Right kidney (tissue), 1 donor: Measurements from ENCODE around the gene GAK.
"Not testable (repeated sequence)": the region's sequence is repeated elsewhere in the genome, so short reads cannot be mapped to it uniquely, and the experiment has no call there.

ENCODE experiments used
- DNase-seq: peaks from one replicate; pipeline ENCODE4 v3.0.0-alpha.2; 2016

GAK gene

DNA sequence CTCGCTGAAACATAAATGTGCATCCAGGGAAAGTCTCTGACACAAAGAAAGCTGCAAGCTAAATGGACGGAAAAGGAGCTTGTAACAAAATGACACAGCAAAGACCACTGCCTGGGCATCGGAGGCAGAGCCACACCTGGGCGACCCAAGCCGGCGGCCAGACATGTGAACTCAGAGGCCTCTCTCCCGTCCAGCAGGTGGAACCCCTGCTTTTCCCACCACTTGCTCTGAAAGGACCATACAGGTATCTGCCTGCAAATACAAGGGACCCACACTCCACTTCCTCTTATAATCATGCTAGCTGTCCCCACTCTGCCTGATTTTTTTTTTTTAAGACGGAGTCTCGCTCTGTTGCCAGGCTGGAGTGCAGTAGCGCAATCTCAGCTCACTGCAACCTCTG lies 118.2 kb downstream of the GAK start:
- DNase-seq, result no peak

GRCh38 chr4:808860-809570 lies 123.1 kb downstream of the GAK start:
- no peak for DNase-seq

- no peak for DNase-seq
These were observed 124.3 kb downstream of the GAK start for GRCh38 chr4:807792-808191.

- not testable (repeated sequence) for DNase-seq
These were observed 125.1 kb downstream of the GAK start for GRCh38 chr4:806979-807378.

DNA sequence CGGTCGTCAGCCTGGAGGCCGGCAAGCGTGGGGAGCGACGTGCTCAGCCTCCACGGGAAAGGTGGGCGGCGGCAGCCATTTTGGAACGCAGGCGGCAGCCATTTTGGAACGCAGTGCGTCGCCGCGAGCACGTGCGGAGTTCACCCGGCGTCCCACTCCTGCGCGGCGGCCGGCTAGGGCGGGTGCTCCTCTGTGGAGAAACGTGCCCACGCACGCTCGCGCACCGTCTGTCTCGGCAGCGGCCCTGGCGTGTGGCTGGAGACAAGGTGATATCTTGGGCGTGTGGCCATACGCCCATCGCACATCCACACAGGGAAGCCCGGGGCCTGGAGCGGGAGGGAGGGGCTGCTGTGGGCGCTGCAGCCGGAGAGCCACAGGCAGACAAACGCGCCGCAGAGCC lies 127.3 kb downstream of the GAK start:
- DNase-seq, result no peak

- DNase-seq, result no peak
These were observed 128.2 kb downstream of the GAK start for GRCh38 chr4:803884-804283.

- DNase-seq, result no peak
These were observed 130.5 kb downstream of the GAK start for GRCh38 chr4:801436-802124.
